OCI-LY7 (cell line): ENCODE results near the gene FNBP1. TPM values are rescaled to one million over a fixed set of nuclear protein-coding genes. Genes with fewer than 3 reads are reported as not detected.

Experiments used
- BruUV-seq: library from RNA; stranded (reverse); fragments of 400-500 nt; replicated peaks from 2 replicates; lab custom pipeline; 2021; lab: Mats Ljungman, UMichigan
- CTCF ChIA-PET: fragments of 300-600 bp; sonication (Branson Sonifier 250); formaldehyde crosslinking; loops from one replicate; lab custom pipeline; 2022; ENCODE audit warnings: antibody characterized with exemption; ENCODE audit not compliant: unreplicated experiment; lab: Charles Lee
- POLR2A ChIA-PET: fragments of 300-600 bp; sonication (Branson Sonifier 250); formaldehyde crosslinking; loops from one replicate; lab custom pipeline; 2022; ENCODE audit warnings: antibody characterized with exemption; lab: Charles Lee
- DNase-seq: peaks from one replicate; pipeline ENCODE4 v3.0.0-alpha.2; 2015; ENCODE audit warnings: low spot score
- H2AFZ ChIP-seq: fragments of 200-600 bp; sonication (generic), shearing (Covaris generic); 2 replicates; pipeline ENCODE4 v1.6.1; 2014; ENCODE audit warnings: mild to moderate bottlenecking, antibody characterized with exemption, low read length, moderate library complexity
- H3K27ac ChIP-seq: fragments of 200-600 bp; sonication (generic); 2 replicates; pipeline ENCODE4 v1.5.1; 2014; ENCODE audit warnings: mixed run types, low read depth, mild to moderate bottlenecking, moderate library complexity, low read length, inconsistent platforms; ENCODE audit not compliant: poor library complexity, severe bottlenecking
- H3K36me3 ChIP-seq: fragments of 200-600 bp; sonication (generic); 2 replicates; pipeline ENCODE4 v1.6.1; 2014; ENCODE audit warnings: mild to moderate bottlenecking, antibody characterized with exemption, low read length, moderate library complexity, mixed read lengths; ENCODE audit not compliant: insufficient read depth
- H3K4me1 ChIP-seq: fragments of 200-600 bp; sonication (generic); 2 replicates; pipeline ENCODE4 v1.5.1; 2014; ENCODE audit warnings: mild to moderate bottlenecking, low read length; ENCODE audit not compliant: insufficient read depth, poor library complexity, severe bottlenecking
- H3K4me2 ChIP-seq: fragments of 200-600 bp; sonication (generic); 2 replicates; pipeline ENCODE4 v1.6.1; 2014; ENCODE audit warnings: mild to moderate bottlenecking, low read length
- H3K4me3 ChIP-seq: fragments of 200-600 bp; sonication (generic); 2 replicates; pipeline ENCODE4 v1.5.1; 2014; ENCODE audit warnings: mild to moderate bottlenecking, low read depth, low read length; ENCODE audit not compliant: poor library complexity, severe bottlenecking
- H3K79me2 ChIP-seq: fragments of 200-600 bp; sonication (generic); 2 replicates; pipeline ENCODE4 v1.6.1; 2016; ENCODE audit warnings: low read depth, mild to moderate bottlenecking, low read length, moderate library complexity, mixed read lengths; ENCODE audit not compliant: insufficient read depth
- H3K9me2 ChIP-seq: fragments of 200-600 bp; sonication (generic); 2 replicates; pipeline ENCODE4 v1.6.1; 2016; ENCODE audit warnings: mild to moderate bottlenecking, low read length, mixed read lengths; ENCODE audit not compliant: insufficient read depth
- H3K9me3 ChIP-seq: fragments of 200-600 bp; sonication (generic); 2 replicates; pipeline ENCODE4 v1.6.1; 2014; ENCODE audit warnings: mild to moderate bottlenecking, mixed run types, low read length, mixed read lengths
- H4K20me1 ChIP-seq: fragments of 200-600 bp; sonication (generic); 2 replicates; pipeline ENCODE4 v1.6.1; 2014; ENCODE audit warnings: mild to moderate bottlenecking, antibody characterized with exemption, low read length, moderate library complexity, mixed read lengths; ENCODE audit not compliant: insufficient read depth
- EZH2phosphoT487 ChIP-seq: fragments of 200-600 bp; sonication (generic); IDR thresholded peaks from 2 replicates; pipeline ENCODE4 v1.6.1; 2018; ENCODE audit warnings: low read depth, borderline replicate concordance, mild to moderate bottlenecking, mixed run types, antibody characterized with exemption, low read length, moderate library complexity, mixed read lengths
- intact Hi-C: fragments of 100-400 bp; cut with micrococcal nuclease; formaldehyde crosslinking; loops from one replicate; pipeline ENCODE4 v1.10.0; 2022; ENCODE audit not compliant: unreplicated experiment
- total RNA-seq, 2 experiments: library from RNA; depleted of rRNA in 1 of 2; stranded (reverse); fragments of >200 nt in 1 of 2; shearing (Covaris generic) in 1 of 2; gene quantifications; 2 replicates each; pipeline ENCODE4 v1.2.3, GENCODE V29; 2014 to 2022
- TF ChIP-seq, protein P1 (sequence below): fragments of 200-600 bp; sonication (generic); conservative IDR thresholded peaks from 2 replicates; pipeline ENCODE4 v1.5.1; 2014; ENCODE audit warnings: mild to moderate bottlenecking, antibody characterized with exemption, low read length, moderate library complexity, mixed read lengths

The FNBP1 gene
- total RNA-seq, 2 experiments from 2014 or later, result 93.3 to 164 TPM

GRCh38 chr9:129933185-129934040 is 109.6 kb downstream of the FNBP1 start:
- H3K4me3 ChIP-seq, result no peak overlapping the region
- no TSS peak for BruUV-seq
- ChIA-PET POLR2A (interaction anchor here (0.5 to 2.0 kb wide), 7 partner anchors 9 to 106 kb away, joined by 3 to 6 read pairs (median 4); no protein-coding TSS in a partner anchor), CTCF (no interaction called here)
- H3K36me3 ChIP-seq, result peaks cover 55% of the 10 kb centered on the region
- no peaks in the 10 kb centered on the region for H4K20me1 ChIP-seq
- no peaks in the 10 kb centered on the region for H3K9me2 ChIP-seq
- H3K4me2 ChIP-seq, result no peak overlapping the region
- no peak overlapping the region for H2AFZ ChIP-seq
- no peaks in the 10 kb centered on the region; the same call in 1 of the 2 replicates for H3K79me2 ChIP-seq
- no peak for DNase-seq
- no peak overlapping the region for H3K27ac ChIP-seq
- H3K9me3 ChIP-seq, result no peaks in the 10 kb centered on the region
- intact Hi-C loops, result no loop called here
- H3K4me1 ChIP-seq, result peaks cover 16% of the 10 kb centered on the region
- TF ChIP-seq, protein P1, sequence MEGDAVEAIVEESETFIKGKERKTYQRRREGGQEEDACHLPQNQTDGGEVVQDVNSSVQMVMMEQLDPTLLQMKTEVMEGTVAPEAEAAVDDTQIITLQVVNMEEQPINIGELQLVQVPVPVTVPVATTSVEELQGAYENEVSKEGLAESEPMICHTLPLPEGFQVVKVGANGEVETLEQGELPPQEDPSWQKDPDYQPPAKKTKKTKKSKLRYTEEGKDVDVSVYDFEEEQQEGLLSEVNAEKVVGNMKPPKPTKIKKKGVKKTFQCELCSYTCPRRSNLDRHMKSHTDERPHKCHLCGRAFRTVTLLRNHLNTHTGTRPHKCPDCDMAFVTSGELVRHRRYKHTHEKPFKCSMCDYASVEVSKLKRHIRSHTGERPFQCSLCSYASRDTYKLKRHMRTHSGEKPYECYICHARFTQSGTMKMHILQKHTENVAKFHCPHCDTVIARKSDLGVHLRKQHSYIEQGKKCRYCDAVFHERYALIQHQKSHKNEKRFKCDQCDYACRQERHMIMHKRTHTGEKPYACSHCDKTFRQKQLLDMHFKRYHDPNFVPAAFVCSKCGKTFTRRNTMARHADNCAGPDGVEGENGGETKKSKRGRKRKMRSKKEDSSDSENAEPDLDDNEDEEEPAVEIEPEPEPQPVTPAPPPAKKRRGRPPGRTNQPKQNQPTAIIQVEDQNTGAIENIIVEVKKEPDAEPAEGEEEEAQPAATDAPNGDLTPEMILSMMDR, result no peak
- TF ChIP-seq EZH2phosphoT487, result no peak

GRCh38 chr9:129932303-129933151 is 110.5 kb downstream of the FNBP1 start:
- ChIA-PET POLR2A (interaction anchor here (0.5 to 2.0 kb wide), 5 partner anchors 8 to 106 kb away, joined by 3 to 5 read pairs (median 4); no protein-coding TSS in a partner anchor), CTCF (no interaction called here)
- BruUV-seq, result no TSS peak
- H3K27ac ChIP-seq, result no peak overlapping the region
- no peaks in the 10 kb centered on the region for H3K9me3 ChIP-seq
- intact Hi-C loops, result no loop called here
- DNase-seq, result no peak
- H3K36me3 ChIP-seq, result peaks cover 58% of the 10 kb centered on the region
- TF ChIP-seq EZH2phosphoT487, result no peak
- TF ChIP-seq, protein P1, result no peak
- H3K4me1 ChIP-seq, result peaks cover 16% of the 10 kb centered on the region
- H3K4me2 ChIP-seq, result no peak overlapping the region
- H3K79me2 ChIP-seq, result no peaks in the 10 kb centered on the region; the same call in 1 of the 2 replicates
- no peaks in the 10 kb centered on the region for H3K9me2 ChIP-seq
- no peak overlapping the region for H2AFZ ChIP-seq
- no peak overlapping the region for H3K4me3 ChIP-seq
- no peaks in the 10 kb centered on the region for H4K20me1 ChIP-seq
